HepG2 (cell line): Measurements from ENCODE around the gene EPHA4. TPM values are rescaled to one million over a fixed set of nuclear protein-coding genes. Genes with fewer than 3 reads are reported as not detected.

ENCODE experiments used
- ATAC-seq: fragments of 200-7000 bp; cut with Tn5 transposase; 3 replicates; pipeline ENCODE4 v1.9.1; 2020; ENCODE audit warnings: mild to moderate bottlenecking, moderate library complexity
- BruUV-seq: library from RNA; stranded (reverse); fragments of 400-500 nt; replicated peaks from 2 replicates; lab custom pipeline; 2021; lab: Mats Ljungman, UMichigan
- CTCF ChIA-PET: fragments of 300-600 bp; formaldehyde crosslinking; extraction: SDS; loops from one replicate; lab custom pipeline; 2021; ENCODE audit warnings: low total read pairs, inconsistent platforms, low intra/inter-chr PET ratio; lab: Yijun Ruan, JAX
- POLR2A ChIA-PET: fragments of 350-600 bp; sonication (Branson Sonifier 250); formaldehyde crosslinking; loops from one replicate; lab custom pipeline; 2020; ENCODE audit warnings: antibody characterized with exemption, inconsistent platforms; lab: Yijun Ruan, JAX
- DNase-seq: peaks from one replicate; pipeline ENCODE4 v3.0.0-alpha.2; 2015; ENCODE audit warnings: low spot score
- FAIRE-seq: peaks from 3 replicates; lab custom pipeline; 2011; peaks lifted over from hg19 to GRCh38; lab: Jason Lieb, UNC
- H2AFZ ChIP-seq: one replicate; pipeline ENCODE4 v1.6.1; 2011; ENCODE audit warnings: low read length, inconsistent platforms
- H3K27ac ChIP-seq: fragments of 300-600 bp; 3 replicates; pipeline ENCODE4 v1.8.0; 2011; ENCODE audit warnings: mixed run types, mild to moderate bottlenecking, mixed read lengths, low read length, inconsistent platforms; ENCODE audit not compliant: insufficient read depth; ENCODE audit errors: extremely low read length
- H3K27me3 ChIP-seq, 2 experiments: fragments of 200-600 bp in 1 of 2; 2 replicates in 1 of 2; 3 replicates in 1 of 2; pipeline versions ENCODE4 v1.6.0 to v1.8.0; 2011; ENCODE audit warnings: low read length in 2 of 2, mild to moderate bottlenecking in 2 of 2, moderate library complexity in 2 of 2, inconsistent platforms in 1 of 2; ENCODE audit not compliant: insufficient read depth in 2 of 2, control insufficient read depth in 1 of 2
- H3K36me3 ChIP-seq, 2 experiments: fragments of 200-600 bp in 1 of 2; replicated peaks in 1 of 2; 2 replicates in 1 of 2; 3 replicates in 1 of 2; pipeline versions ENCODE4 v1.5.1 to v1.8.0; 2011; ENCODE audit warnings: low read length in 2 of 2, inconsistent platforms in 1 of 2; ENCODE audit not compliant: insufficient read depth in 2 of 2, control insufficient read depth in 1 of 2
- H3K4me1 ChIP-seq: 2 replicates; pipeline ENCODE4 v1.5.1; 2012; ENCODE audit warnings: low read length, inconsistent platforms; ENCODE audit not compliant: insufficient read depth
- H3K4me2 ChIP-seq: 2 replicates; pipeline ENCODE4 v1.6.0; 2011; ENCODE audit warnings: low read depth, low read length, inconsistent platforms
- H3K4me3 ChIP-seq, 3 experiments: fragments of 200-600 bp in 1 of 3; sonication (generic), shearing (Covaris generic) in 1 of 3; replicated peaks in 1 of 3; 2 replicates each; pipeline ENCODE4 v1.5.1; 2011 to 2016; ENCODE audit warnings: low read length in 3 of 3, inconsistent platforms in 2 of 3, low read depth in 2 of 3, mild to moderate bottlenecking in 2 of 3, control low read depth in 1 of 3, mixed read lengths in 1 of 3; ENCODE audit not compliant: insufficient read depth in 1 of 3
- H3K79me2 ChIP-seq: one replicate; pipeline ENCODE4 v1.6.1; 2011; ENCODE audit warnings: low read length, inconsistent platforms; ENCODE audit not compliant: insufficient read depth
- H3K9ac ChIP-seq: 2 replicates; pipeline ENCODE4 v1.6.0; 2011; ENCODE audit warnings: mild to moderate bottlenecking, low read depth, low read length, inconsistent platforms; ENCODE audit not compliant: insufficient read depth
- H3K9me3 ChIP-seq: 2 replicates; pipeline ENCODE4 v1.5.1; 2012; ENCODE audit warnings: mild to moderate bottlenecking, low read length
- H4K20me1 ChIP-seq: 2 replicates; pipeline ENCODE4 v1.6.0; 2011; ENCODE audit warnings: inconsistent platforms, mild to moderate bottlenecking, low read length, moderate library complexity; ENCODE audit not compliant: insufficient read depth
- DDIT3 ChIP-seq: sonication (generic); formaldehyde crosslinking; IDR thresholded peaks from 2 replicates; pipeline ENCODE4 v1.4.0; 2020; ENCODE audit warnings: mild to moderate bottlenecking, missing genetic modification reagents
- DMAP1 ChIP-seq: IDR thresholded peaks from 2 replicates; pipeline ENCODE4 v1.6.1; 2016
- HNRNPL ChIP-seq: fragments of 200-400 bp; formaldehyde crosslinking; IDR thresholded peaks from 2 replicates; pipeline ENCODE4 v1.6.1; 2017; ENCODE audit warnings: mild to moderate bottlenecking, low read depth, low read length
- KDM2A ChIP-seq: sonication (generic); formaldehyde crosslinking; IDR thresholded peaks from 2 replicates; pipeline ENCODE4 v1.4.0; 2020; ENCODE audit warnings: low read depth, missing genetic modification reagents, borderline replicate concordance
- MED1 ChIP-seq: sonication (generic); formaldehyde crosslinking; IDR thresholded peaks from 2 replicates; pipeline ENCODE4 v1.4.0; 2020; ENCODE audit warnings: missing genetic modification reagents
- MTF2 ChIP-seq: sonication (generic); formaldehyde crosslinking; IDR thresholded peaks from 2 replicates; pipeline ENCODE4 v1.5.0; 2020; ENCODE audit warnings: missing genetic modification reagents, borderline replicate concordance
- POLR2G ChIP-seq: fragments of 200-400 bp; formaldehyde crosslinking; IDR thresholded peaks from 2 replicates; pipeline ENCODE4 v1.6.1; 2018; ENCODE audit warnings: mild to moderate bottlenecking, low read depth, low read length, moderate library complexity
- WIZ ChIP-seq: sonication (generic); formaldehyde crosslinking; IDR thresholded peaks from 2 replicates; pipeline ENCODE4 v1.5.1; 2020; ENCODE audit warnings: mild to moderate bottlenecking, missing genetic modification reagents
- ZFP62 ChIP-seq: sonication (generic); formaldehyde crosslinking; IDR thresholded peaks from 2 replicates; pipeline ENCODE4 v1.4.0; 2020; ENCODE audit warnings: missing genetic modification reagents
- ZNF441 ChIP-seq: sonication (generic); formaldehyde crosslinking; IDR thresholded peaks from 2 replicates; pipeline ENCODE4 v1.7.0; 2021; ENCODE audit warnings: missing genetic modification reagents, borderline replicate concordance
- ZNF550 ChIP-seq: sonication (generic); formaldehyde crosslinking; IDR thresholded peaks from 2 replicates; pipeline ENCODE4 v1.4.0; 2020; ENCODE audit warnings: mild to moderate bottlenecking, missing genetic modification reagents, borderline replicate concordance
- ZNF557 ChIP-seq: sonication (generic); formaldehyde crosslinking; IDR thresholded peaks from 2 replicates; pipeline ENCODE4 v1.4.0; 2020; ENCODE audit warnings: missing genetic modification reagents
- ZNF619 ChIP-seq: sonication (generic); formaldehyde crosslinking; IDR thresholded peaks from 2 replicates; pipeline ENCODE4 v1.4.0; 2020; ENCODE audit warnings: mild to moderate bottlenecking, missing genetic modification reagents
- ZNF800 ChIP-seq: sonication (generic); formaldehyde crosslinking; IDR thresholded peaks from 2 replicates; pipeline ENCODE4 v1.4.0; 2020; ENCODE audit warnings: missing genetic modification reagents
- WGBS: methylation state at CpG from one replicate; pipeline ENCODE4 v1.1.6; 2017; ENCODE audit warnings: low lambda C conversion rate; 5-methylcytosine and 5-hydroxymethylcytosine counted together
- in situ Hi-C: cut with HindIII; loops from 2 replicates; pipeline ENCODE4 v1.10.0; 2017; ENCODE audit warnings: low pct_unique_long_range_greater_than_20kb; ENCODE audit not compliant: extremely low pct_ligation_motif_present
- intact Hi-C: fragments of 100-400 bp; cut with micrococcal nuclease; formaldehyde crosslinking; loops from one replicate; pipeline ENCODE4 v1.10.0; 2022; ENCODE audit not compliant: unreplicated experiment
- polyA plus RNA-seq, 8 experiments: library from polyadenylated mRNA; depleted of rRNA in 3 of 8; stranded (reverse) in 7 of 8; unstranded in 1 of 8; fragments of >200 nt; fragmentation: Illumina TruSeq in 4 of 8; extraction: Trizol in 4 of 8; gene quantifications; 2 replicates each; pipeline versions ENCODE4 v1.2.1 to v1.2.3, GENCODE V29; 2011 to 2016; ENCODE audit warnings: low read depth in 4 of 8, missing spikeins in 1 of 8, mixed read lengths in 1 of 8; ENCODE audit not compliant: insufficient read depth in 1 of 8
- total RNA-seq, 5 experiments: library from RNA; depleted of rRNA; stranded (reverse); fragments of >200 nt; fragmentation: Illumina TruSeq; extraction: Trizol; gene quantifications; 2 replicates each; pipeline ENCODE4 v1.2.3, GENCODE V29; 2016; ENCODE audit warnings: low read depth in 1 of 5

Gene EPHA4
- total and polyA plus RNA-seq, 2 of the 13 experiments (the other 11 are each of a cell fraction or from before 2014, with no cell fraction given), result not detected

GRCh38 chr2:221451862-221452788 lies 120.0 kb downstream of the EPHA4 start:
- Histone ChIP-seq H3K9ac (no peak overlapping the region), H3K36me3 (no peaks in the 10 kb centered on the region), H3K4me2 (no peak overlapping the region), H3K9me3 (no peaks in the 10 kb centered on the region), H3K4me3 (no peak overlapping the region), H3K4me1 (no peaks in the 10 kb centered on the region), H2AFZ (no peak overlapping the region), H3K27ac (no peak overlapping the region), H4K20me1 (no peaks in the 10 kb centered on the region), H3K79me2 (no peaks in the 10 kb centered on the region), H3K27me3 (peaks cover 0 to 8% of the 10 kb centered on the region in 2 experiments; a peak in 3 of 5 replicates)
- FAIRE-seq, result no peak
- WGBS, result 23% methylated on average over 13 of the region's 13 CpGs
- no peak for ATAC-seq
- intact Hi-C loops, result no loop called here
- BruUV-seq, result no TSS peak
- TF ChIP-seq WIZ (no peak), HNRNPL (no peak), KDM2A (CRISPR knock-in tag) (no peak), ZNF800 (CRISPR knock-in tag) (no peak), DMAP1 (CRISPR knock-in tag) (no peak), MTF2 (no peak), ZNF441 (CRISPR knock-in tag) (no peak), DDIT3 (CRISPR knock-in tag) (no peak), MED1 (CRISPR knock-in tag) (no peak), ZNF550 (CRISPR knock-in tag) (no peak), ZNF557 (CRISPR knock-in tag) (no peak), POLR2G (no peak), ZFP62 (no peak), ZNF619 (CRISPR knock-in tag) (no peak)
- DNase-seq, result no peak
- CTCF ChIA-PET, result no interaction called here
- in situ Hi-C loops, result no loop called here
- POLR2A ChIA-PET, result no interaction called here
